Neural crest cell (in vitro differentiated cells): ENCODE data around the gene PRR7. TPM values are rescaled to one million over a fixed set of nuclear protein-coding genes. Genes with fewer than 3 reads are reported as not detected.
"Not testable (repeated sequence)": the region's sequence is repeated elsewhere in the genome, so short reads cannot be mapped to it uniquely, and the experiment has no call there.

ENCODE experiments used
- DNase-seq: peaks from one replicate; pipeline ENCODE4 v3.0.0; 2021; ENCODE audit warnings: low read depth, mixed read lengths, low spot score
- H3K27ac Mint-ChIP-seq: one replicate; pipeline ENCODE4 v1.8.0; 2021; ENCODE audit warnings: mild to moderate bottlenecking, mixed read lengths; ENCODE audit not compliant: unreplicated experiment
- H3K27me3 Mint-ChIP-seq: 2 replicates; pipeline ENCODE4 v1.8.0; 2021; ENCODE audit warnings: low read depth, mild to moderate bottlenecking, mixed read lengths
- H3K36me3 Mint-ChIP-seq: 2 replicates; pipeline ENCODE4 v1.8.0; 2021; ENCODE audit warnings: low read depth, mild to moderate bottlenecking, mixed read lengths
- H3K4me1 Mint-ChIP-seq: 2 replicates; pipeline ENCODE4 v1.8.0; 2021; ENCODE audit warnings: mixed read lengths
- H3K4me3 Mint-ChIP-seq: one replicate; pipeline ENCODE4 v1.8.0; 2021; ENCODE audit warnings: mild to moderate bottlenecking, mixed read lengths
- H3K9me3 Mint-ChIP-seq: 2 replicates; pipeline ENCODE4 v1.8.0; 2021; ENCODE audit warnings: mixed read lengths
- total RNA-seq: library from RNA; stranded (reverse); gene quantifications from 2 replicates; pipeline ENCODE4 v1.2.1, GENCODE V29; 2021
- TF ChIP-seq, protein P1 (sequence below): fragments of 200-600 bp; sonication (generic); conservative IDR thresholded peaks from 2 replicates; pipeline ENCODE4 v1.5.0; 2021; ENCODE audit warnings: antibody characterized with exemption, mild to moderate bottlenecking

PRR7 gene
- total RNA-seq, 1 donor from 2014 or later = 19.0 TPM

DNA sequence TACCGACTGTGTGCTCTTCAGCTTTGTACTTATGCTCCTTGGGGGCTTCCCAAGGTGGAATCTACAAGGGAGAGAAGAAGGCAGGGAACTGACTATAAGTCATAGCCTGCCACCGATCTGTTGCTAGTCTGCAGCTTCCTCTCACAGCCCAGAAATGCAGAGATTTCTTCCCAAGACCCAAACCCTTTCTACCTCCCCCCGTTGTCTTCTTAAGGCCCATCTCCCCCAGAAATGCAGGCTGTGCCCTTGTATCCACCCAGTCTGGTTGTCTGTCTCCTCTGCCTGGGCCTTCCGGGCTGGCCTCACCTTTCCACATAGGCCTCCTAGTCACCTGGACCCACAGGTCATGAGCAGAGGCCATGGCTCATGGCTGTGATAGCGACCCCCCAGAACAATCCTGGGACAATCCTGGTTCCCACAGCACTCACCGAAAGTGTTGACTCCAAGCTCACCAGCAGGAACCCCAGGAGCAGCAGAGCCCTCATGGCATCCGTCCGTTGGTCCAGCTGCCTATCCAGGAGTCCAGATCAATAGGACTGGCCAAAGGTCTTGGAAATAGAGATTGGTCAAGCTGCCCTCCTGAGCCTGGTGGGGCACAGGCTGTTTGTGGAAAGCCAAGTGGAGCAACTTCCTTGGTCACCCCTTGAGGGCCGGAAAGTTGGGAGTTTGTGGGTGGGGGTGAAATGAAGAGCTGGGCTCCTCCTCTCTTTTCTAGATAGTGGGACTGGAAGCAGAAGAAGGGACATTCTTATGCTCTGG lies 37.4 kb upstream of the PRR7 start, which contains the start of gene F12:
Gene F12 (minus strand): TSS at position 522 of the 759 bp plus-strand sequence. CDS start 37 bp downstream, at position 485.
- H3K4me1 Mint-ChIP-seq = no peaks in the 10 kb centered on the region

DNA sequence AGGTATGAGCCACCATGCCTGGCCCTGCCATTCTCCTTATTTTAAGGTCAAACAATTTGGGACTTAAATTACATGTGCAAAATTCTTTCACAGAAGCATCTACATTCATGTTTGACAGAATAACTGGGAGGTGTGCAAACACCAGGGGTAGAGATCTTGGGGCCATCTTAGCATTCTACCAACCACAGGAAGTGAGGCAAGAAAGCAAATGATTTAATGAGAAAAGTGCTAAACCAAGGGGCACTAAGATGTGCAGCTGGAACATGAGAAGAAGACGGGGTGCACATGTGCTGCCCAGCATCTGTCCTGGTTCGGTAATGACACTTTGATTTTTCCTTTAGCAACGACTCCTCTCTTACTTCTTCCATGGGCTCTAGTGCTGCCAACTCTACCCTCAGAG lies 36.0 kb upstream of the PRR7 start:
- TF ChIP-seq, protein P1, sequence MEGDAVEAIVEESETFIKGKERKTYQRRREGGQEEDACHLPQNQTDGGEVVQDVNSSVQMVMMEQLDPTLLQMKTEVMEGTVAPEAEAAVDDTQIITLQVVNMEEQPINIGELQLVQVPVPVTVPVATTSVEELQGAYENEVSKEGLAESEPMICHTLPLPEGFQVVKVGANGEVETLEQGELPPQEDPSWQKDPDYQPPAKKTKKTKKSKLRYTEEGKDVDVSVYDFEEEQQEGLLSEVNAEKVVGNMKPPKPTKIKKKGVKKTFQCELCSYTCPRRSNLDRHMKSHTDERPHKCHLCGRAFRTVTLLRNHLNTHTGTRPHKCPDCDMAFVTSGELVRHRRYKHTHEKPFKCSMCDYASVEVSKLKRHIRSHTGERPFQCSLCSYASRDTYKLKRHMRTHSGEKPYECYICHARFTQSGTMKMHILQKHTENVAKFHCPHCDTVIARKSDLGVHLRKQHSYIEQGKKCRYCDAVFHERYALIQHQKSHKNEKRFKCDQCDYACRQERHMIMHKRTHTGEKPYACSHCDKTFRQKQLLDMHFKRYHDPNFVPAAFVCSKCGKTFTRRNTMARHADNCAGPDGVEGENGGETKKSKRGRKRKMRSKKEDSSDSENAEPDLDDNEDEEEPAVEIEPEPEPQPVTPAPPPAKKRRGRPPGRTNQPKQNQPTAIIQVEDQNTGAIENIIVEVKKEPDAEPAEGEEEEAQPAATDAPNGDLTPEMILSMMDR = no peak
- H3K4me3 Mint-ChIP-seq = no peak overlapping the region
- H3K27ac Mint-ChIP-seq = no peak overlapping the region
- H3K27me3 Mint-ChIP-seq = peaks cover 30% of the 10 kb centered on the region
- H3K9me3 Mint-ChIP-seq = no peaks in the 10 kb centered on the region
- H3K36me3 Mint-ChIP-seq = no peaks in the 10 kb centered on the region
- H3K4me1 Mint-ChIP-seq = no peaks in the 10 kb centered on the region
- DNase-seq = no peak

More for the DNA sequence above, 37.4 kb upstream of the PRR7 start, which contains the start of gene F12:
- Mint-ChIP-seq H3K27ac (no peak within 1 kb of the TSS), H3K4me3 (no peak within 1 kb of the TSS), H3K27me3 (peaks cover 42% of the 10 kb centered on the region), H3K9me3 (no peaks in the 10 kb centered on the region), H3K36me3 (no peaks in the 10 kb centered on the region)
- TF ChIP-seq, protein P1 = no peak
- DNase-seq = no peak

DNA sequence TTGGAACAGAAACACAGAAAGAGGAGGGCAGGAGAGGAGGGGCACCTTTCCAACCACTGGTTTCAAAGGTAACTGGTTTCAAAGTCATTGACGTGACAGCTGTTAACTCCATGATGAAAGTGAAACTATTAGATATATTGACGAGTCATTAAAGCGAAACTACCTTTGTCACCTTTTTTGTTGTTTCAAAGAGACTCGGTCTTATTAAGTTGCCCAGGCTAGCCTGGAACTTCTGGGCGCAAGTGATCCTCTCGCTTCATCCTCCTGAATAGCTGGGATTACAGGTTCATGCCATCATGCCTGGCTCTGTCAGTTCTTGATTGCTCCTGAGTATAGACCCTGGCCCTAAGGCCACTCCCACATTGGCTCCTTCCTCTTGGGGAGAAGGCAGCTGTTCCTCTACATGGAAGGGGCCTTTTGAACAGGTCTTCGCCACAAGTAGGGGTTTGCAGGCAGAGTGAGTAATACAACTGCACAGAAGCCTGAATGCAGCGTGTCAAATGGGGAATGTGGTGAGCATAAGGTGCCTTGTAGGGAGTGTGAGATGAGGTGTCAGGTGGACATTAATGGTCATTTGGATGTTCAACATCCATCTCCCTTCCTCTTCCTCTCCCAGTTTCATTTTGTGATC lies 33.9 kb upstream of the PRR7 start:
- no peak for DNase-seq
- Mint-ChIP-seq H3K4me1 (no peaks in the 10 kb centered on the region), H3K9me3 (no peaks in the 10 kb centered on the region), H3K27me3 (peaks cover 11% of the 10 kb centered on the region), H3K4me3 (no peak overlapping the region), H3K27ac (no peak overlapping the region), H3K36me3 (no peaks in the 10 kb centered on the region)
- TF ChIP-seq, protein P1 = no peak

DNA sequence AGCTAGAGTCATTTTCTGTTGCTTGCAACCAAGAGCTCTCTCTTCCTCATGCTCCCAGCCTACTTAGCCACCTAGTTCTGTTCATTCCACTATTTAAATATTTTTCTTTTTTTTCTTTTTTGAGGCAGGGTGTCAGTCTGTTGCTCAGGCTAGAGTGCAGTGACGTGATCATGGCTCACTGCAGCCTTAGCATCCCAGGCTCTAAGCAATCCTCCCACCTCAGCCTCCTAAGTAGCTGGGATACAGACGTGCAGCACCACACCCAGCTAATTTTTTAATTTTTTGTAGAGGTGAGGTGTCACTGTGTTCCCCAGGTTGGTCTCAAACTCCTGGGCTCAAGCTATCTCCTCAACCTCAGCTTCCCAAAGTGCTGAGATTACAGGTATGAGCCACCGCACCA lies 32.1 kb upstream of the PRR7 start:
- Mint-ChIP-seq H3K4me3 (no peak overlapping the region), H3K27ac (no peak overlapping the region), H3K27me3 (peaks cover 5% of the 10 kb centered on the region), H3K36me3 (no peaks in the 10 kb centered on the region), H3K4me1 (no peaks in the 10 kb centered on the region), H3K9me3 (no peaks in the 10 kb centered on the region)
- TF ChIP-seq, protein P1 = no peak
- no peak for DNase-seq

DNA sequence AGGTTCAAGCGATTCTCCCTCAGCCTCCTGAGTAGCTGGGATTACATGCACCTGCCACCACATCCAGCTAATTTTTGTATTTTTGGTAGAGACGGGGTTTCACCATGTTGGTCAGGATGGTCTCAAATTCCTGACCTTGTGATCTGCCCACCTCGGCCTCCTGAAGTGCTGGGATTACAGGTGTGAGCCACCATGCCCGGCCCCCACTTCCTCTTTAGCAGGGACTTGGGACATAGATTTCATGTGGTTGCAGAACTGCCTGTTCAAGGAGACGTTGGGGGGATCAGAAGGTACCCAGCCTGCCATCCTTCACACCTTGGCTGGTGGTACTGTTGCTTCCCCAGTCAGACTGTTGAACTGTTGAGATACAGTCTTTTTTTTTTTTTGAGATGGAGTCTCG lies 29.5 kb upstream of the PRR7 start:
- H3K9me3 Mint-ChIP-seq, DNase-seq, H3K27ac Mint-ChIP-seq, H3K4me3 Mint-ChIP-seq, H3K4me1 Mint-ChIP-seq, H3K27me3 Mint-ChIP-seq, H3K36me3 Mint-ChIP-seq: not testable (repeated sequence)

DNA sequence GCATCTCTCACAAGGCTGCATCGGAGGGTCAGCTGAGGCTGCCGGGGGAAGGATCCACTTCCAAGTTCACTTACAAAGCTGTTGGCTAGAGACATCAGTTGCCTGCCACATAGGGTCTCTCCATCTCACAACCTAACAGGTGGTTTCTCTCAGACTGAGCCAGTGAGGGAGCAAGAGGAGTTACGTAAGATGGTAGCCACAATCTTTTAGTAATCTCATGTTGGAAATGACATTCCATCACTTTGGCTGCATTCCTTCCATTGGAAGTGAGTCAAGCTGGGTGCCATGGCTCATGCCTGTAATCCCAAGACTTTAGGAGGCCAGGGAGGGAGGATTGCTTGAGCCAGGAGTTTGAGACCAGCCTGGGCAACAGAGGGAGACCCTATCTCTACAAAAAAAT lies 27.6 kb upstream of the PRR7 start:
- no peak for DNase-seq
- Mint-ChIP-seq H3K27me3 (no peaks in the 10 kb centered on the region), H3K9me3 (no peaks in the 10 kb centered on the region), H3K4me1 (no peaks in the 10 kb centered on the region), H3K27ac (no peak overlapping the region), H3K36me3 (no peaks in the 10 kb centered on the region), H3K4me3 (no peak overlapping the region)
- TF ChIP-seq, protein P1 = no peak

DNA sequence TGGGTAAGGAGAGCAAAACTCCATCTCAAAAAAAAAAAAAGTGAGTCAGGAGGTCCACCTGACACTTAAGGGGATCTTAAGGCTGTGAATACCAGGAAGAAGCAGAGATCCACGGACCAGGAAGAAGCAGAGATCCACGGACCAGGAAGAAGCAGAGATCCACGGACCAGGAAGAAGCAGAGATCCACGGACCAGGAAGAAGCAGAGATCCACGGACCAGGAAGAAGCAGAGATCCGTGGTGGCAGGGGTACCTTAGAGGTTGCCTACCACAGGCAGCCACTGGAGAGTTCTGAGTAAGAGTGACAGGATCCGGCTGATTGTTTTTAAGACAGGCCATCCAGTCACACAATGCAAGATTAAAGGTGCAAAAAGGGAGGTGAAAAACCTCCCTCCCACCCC lies 26.1 kb upstream of the PRR7 start:
- not testable (repeated sequence) for H3K27ac Mint-ChIP-seq, H3K27me3 Mint-ChIP-seq, H3K9me3 Mint-ChIP-seq, H3K4me1 Mint-ChIP-seq, H3K4me3 Mint-ChIP-seq, DNase-seq, H3K36me3 Mint-ChIP-seq
